SK-N-MC (cell line): Measurements from ENCODE around the gene LDAH.

ENCODE experiments used
- EZH2 ChIP-seq: fragments of 200-600 bp; sonication (generic); IDR thresholded peaks from one replicate; pipeline ENCODE4 v1.6.1; 2017; ENCODE audit warnings: antibody characterized with exemption
- POLR2AphosphoS5 ChIP-seq: IDR thresholded peaks from 2 replicates; pipeline ENCODE4 v1.6.1; 2012; ENCODE audit warnings: mild to moderate bottlenecking, low read depth, low read length, borderline replicate concordance

- TF ChIP-seq EZH2 = no peak
- no peak for TF ChIP-seq POLR2AphosphoS5
Observed at GRCh38 chr2:20649576-20649975, 173.3 kb downstream of the LDAH start.
